CD8-positive, alpha-beta memory T cell (primary cell): ENCODE measurements around the gene EDIL3. TPM values are rescaled to one million over a fixed set of nuclear protein-coding genes. Genes with fewer than 3 reads are reported as not detected.

Experiments
- CTCF ChIA-PET: fragments of 350-600 bp; sonication (Branson Sonifier 250); formaldehyde crosslinking; loops from one replicate; lab custom pipeline; 2021; ENCODE audit warnings: antibody characterized with exemption; lab: Charles Lee
- POLR2A ChIA-PET: fragments of 350-600 bp; sonication (Branson Sonifier 250); formaldehyde crosslinking; loops from one replicate; lab custom pipeline; 2021; ENCODE audit warnings: antibody characterized with exemption; lab: Charles Lee
- DNase-seq, 5 donors: peaks; one replicate each; pipeline versions ENCODE4 v3.0.0 to v3.0.0-alpha.2; 2020 to 2022; ENCODE audit warnings: mixed read lengths in 1 of 5
- H3K27ac ChIP-seq: one replicate; pipeline ENCODE4 v1.7.0; 2013; ENCODE audit warnings: low read depth, mild to moderate bottlenecking, low read length, moderate library complexity
- H3K27me3 ChIP-seq: 2 replicates; pipeline ENCODE4 v1.7.0; 2013; ENCODE audit warnings: low read length, mild to moderate bottlenecking; ENCODE audit not compliant: insufficient read depth, poor library complexity, severe bottlenecking
- H3K36me3 ChIP-seq: 2 replicates; pipeline ENCODE4 v1.7.0; 2013; ENCODE audit warnings: mild to moderate bottlenecking, low read length, moderate library complexity; ENCODE audit not compliant: insufficient read depth
- H3K4me1 ChIP-seq: 2 replicates; pipeline ENCODE4 v1.7.0; 2013; ENCODE audit warnings: mild to moderate bottlenecking, low read length, moderate library complexity; ENCODE audit not compliant: insufficient read depth
- H3K4me3 ChIP-seq: 2 replicates; pipeline ENCODE4 v1.7.0; 2013; ENCODE audit warnings: mild to moderate bottlenecking, low read length
- H3K9me3 ChIP-seq: 2 replicates; pipeline ENCODE4 v1.7.0; 2013; ENCODE audit warnings: mild to moderate bottlenecking, low read length
- H3K27ac Mint-ChIP-seq, 8 donors: one replicate each; pipeline ENCODE4 v1.8.0; 2020 to 2021; ENCODE audit warnings: mixed read lengths in 8 of 8, mild to moderate bottlenecking in 6 of 8, inconsistent platforms in 3 of 8, moderate library complexity in 3 of 8
- H3K27me3 Mint-ChIP-seq, 2 donors: one replicate each; pipeline ENCODE4 v1.8.0; 2020 to 2021; ENCODE audit warnings: mixed read lengths in 2 of 2, mild to moderate bottlenecking in 1 of 2, moderate library complexity in 1 of 2
- H3K36me3 Mint-ChIP-seq, 3 donors: one replicate each; pipeline ENCODE4 v1.8.0; 2020 to 2021; ENCODE audit warnings: mixed read lengths in 3 of 3, inconsistent platforms in 1 of 3, mild to moderate bottlenecking in 1 of 3
- H3K4me1 Mint-ChIP-seq, 3 donors: one replicate each; pipeline ENCODE4 v1.8.0; 2020 to 2021; ENCODE audit warnings: mixed read lengths in 3 of 3, inconsistent platforms in 1 of 3, mild to moderate bottlenecking in 1 of 3
- H3K4me3 Mint-ChIP-seq, 7 donors: one replicate each; pipeline ENCODE4 v1.8.0; 2020 to 2021; ENCODE audit warnings: mixed read lengths in 7 of 7, mild to moderate bottlenecking in 6 of 7, moderate library complexity in 4 of 7, inconsistent platforms in 2 of 7
- H3K9me3 Mint-ChIP-seq, 5 donors: one replicate each; pipeline ENCODE4 v1.8.0; 2020 to 2022; ENCODE audit warnings: mixed read lengths in 5 of 5, mild to moderate bottlenecking in 3 of 5, moderate library complexity in 2 of 5, inconsistent platforms in 1 of 5
- polyA plus RNA-seq: library from polyadenylated mRNA; unstranded; fragments of 300-500 nt; fragmentation: Illumina TruSeq; gene quantifications from one replicate; pipeline ENCODE4 v1.2.3, GENCODE V29; 2021
- total RNA-seq, 2 experiments: library from RNA; stranded (reverse); gene quantifications; one replicate each; pipeline ENCODE4 v1.2.3, GENCODE V29; 2021

Gene EDIL3, protein sequence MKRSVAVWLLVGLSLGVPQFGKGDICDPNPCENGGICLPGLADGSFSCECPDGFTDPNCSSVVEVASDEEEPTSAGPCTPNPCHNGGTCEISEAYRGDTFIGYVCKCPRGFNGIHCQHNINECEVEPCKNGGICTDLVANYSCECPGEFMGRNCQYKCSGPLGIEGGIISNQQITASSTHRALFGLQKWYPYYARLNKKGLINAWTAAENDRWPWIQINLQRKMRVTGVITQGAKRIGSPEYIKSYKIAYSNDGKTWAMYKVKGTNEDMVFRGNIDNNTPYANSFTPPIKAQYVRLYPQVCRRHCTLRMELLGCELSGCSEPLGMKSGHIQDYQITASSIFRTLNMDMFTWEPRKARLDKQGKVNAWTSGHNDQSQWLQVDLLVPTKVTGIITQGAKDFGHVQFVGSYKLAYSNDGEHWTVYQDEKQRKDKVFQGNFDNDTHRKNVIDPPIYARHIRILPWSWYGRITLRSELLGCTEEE
- total RNA-seq (not detected), polyA plus RNA-seq (not detected)

DNA sequence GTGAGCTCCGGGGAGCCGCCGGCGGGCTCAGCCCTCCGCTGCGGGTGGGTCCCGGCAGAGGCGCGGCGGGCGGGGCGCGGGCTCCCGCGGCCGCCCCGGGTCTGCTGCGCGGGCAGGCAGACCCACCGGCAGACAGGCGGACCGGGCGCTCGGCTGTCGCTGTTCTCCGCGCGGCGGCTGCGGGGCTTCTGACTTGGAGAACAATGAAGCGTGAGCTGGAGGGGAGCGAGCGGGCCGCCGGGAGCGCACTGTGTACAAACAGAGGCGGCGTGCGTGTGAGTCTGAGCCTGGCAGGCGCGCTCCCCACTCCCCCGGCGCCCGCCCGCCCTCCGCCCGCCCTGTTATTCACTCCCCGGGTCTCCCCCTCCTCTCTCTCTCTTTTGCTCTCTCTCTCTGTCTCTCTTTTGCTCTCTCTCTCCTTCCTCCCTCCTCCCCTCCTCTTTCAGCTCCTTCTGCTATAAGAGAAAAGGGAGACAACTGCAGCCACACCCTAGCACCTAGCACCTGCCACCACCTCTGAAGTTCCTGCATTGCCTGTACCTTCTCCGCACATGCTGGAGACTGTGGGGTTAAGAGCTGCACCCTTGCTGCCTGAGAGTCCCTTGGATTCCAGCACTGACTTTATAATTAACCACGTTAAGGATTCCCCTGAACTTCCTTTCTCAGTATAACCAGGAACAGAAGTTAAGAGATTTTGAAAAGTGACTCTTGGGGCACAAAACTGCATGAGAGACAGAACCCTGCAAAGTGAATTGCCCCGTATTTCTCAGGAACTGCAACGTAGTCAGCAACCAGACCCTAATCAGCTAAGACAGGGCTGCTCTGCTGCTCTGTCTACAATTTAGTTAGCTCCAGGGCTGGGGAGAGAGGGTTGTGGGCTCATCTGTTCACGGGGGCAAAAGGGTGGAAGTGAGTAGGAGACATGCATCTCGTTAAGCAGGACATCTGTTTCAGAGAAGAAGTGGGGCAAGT, at the start of gene EDIL3:
Gene EDIL3, minus strand, starts transcription at position 277 of the 972 bp plus-strand sequence. CDS start 506 bp downstream, outside the sequence.
- Histone ChIP-seq H3K4me3 (no peak within 1 kb of the TSS), H3K27me3 (no peaks in the 10 kb centered on the region), H3K27ac (no peak within 1 kb of the TSS), H3K36me3 (no peaks in the 10 kb centered on the region), H3K9me3 (no peaks in the 10 kb centered on the region), H3K4me1 (no peaks in the 10 kb centered on the region)
- POLR2A ChIA-PET = no interaction called here
- Mint-ChIP-seq H3K27me3 (peaks cover 18 to 39% of the 10 kb centered on the region in 2 donors), H3K4me3 (no peak within 1 kb of the TSS), H3K36me3 (no peaks in the 10 kb centered on the region), H3K4me1 (no peaks in the 10 kb centered on the region), H3K27ac (no peak within 1 kb of the TSS), H3K9me3 (peaks cover 0 to 17% (median 10%) of the 10 kb centered on the region in 5 donors)
- DNase-seq = no peak
- CTCF ChIA-PET = no interaction called here

DNA sequence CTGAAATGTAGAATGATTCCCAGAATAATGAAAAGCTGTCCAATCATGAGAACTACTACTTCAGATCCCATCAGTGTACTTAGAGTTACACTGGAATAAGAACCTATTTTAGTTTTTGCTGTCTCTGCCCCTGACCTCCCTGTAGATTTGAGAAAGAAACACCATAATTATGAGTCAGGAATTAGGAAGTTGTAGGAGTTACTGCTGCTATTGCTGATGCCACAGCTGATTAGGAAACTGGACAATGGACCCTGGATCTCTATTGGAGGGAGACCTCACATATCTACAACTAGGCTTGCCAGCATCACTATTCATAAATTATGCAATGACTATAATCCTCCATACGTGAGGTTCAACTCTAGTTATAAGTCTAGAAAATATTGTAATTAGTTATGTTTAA, 48.8 kb upstream of the EDIL3 start:
- DNase-seq = no peak
- no peaks in the 10 kb centered on the region for H3K9me3 ChIP-seq
- H3K36me3 ChIP-seq = no peaks in the 10 kb centered on the region
- H3K4me3 ChIP-seq = no peak overlapping the region
- ChIA-PET POLR2A (no interaction called here), CTCF (no interaction called here)
- H3K4me3 Mint-ChIP-seq = no peak overlapping the region
- H3K27me3 ChIP-seq = no peaks in the 10 kb centered on the region
- H3K4me1 Mint-ChIP-seq = no peaks in the 10 kb centered on the region
- no peaks in the 10 kb centered on the region for H3K27me3 Mint-ChIP-seq
- no peaks in the 10 kb centered on the region for H3K4me1 ChIP-seq
- peaks cover 0 to 7% (median 2%) of the 10 kb centered on the region in 5 donors for H3K9me3 Mint-ChIP-seq
- H3K36me3 Mint-ChIP-seq = no peaks in the 10 kb centered on the region
- no peak overlapping the region for H3K27ac ChIP-seq
- no peak overlapping the region for H3K27ac Mint-ChIP-seq

DNA sequence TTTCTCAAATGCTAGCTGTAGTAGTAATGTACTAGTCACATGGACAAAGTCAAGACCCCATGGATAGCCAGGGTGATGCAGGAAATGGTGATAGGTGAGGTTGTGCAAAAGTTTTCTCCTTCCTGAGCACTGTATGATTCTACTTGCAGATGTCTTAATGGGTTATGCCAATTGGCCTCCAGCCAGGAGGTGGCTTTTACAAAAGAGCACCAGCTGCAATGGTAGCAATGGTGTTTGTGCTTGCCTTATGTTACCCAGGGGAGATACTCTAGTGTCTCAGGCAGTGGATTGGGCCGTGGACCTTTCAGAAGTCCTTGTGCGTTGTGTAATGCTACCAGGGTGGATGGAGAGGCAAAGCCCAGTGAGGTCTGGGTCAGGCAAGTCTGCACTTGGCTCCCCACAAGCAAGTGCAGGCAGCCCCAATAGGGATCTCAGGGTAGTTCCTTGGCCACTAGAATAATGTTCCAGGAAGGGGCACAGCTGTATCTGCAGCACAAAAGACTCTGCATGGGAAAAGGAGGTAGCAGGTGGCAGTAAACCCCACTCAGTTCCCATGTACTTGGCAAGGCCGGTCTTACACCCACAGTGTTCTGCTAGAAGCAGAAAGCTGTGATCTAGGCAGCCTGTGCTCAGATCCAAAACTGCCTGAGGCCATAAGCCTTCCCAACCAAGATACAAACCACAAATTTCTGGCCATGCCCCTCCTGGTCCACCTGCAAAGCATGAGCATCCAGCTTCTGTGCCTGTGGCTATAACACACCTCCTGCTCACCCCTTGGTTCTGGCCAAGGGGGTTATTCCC, 46.4 kb upstream of the EDIL3 start:
- Histone ChIP-seq H3K27ac (no peak overlapping the region), H3K4me1 (no peaks in the 10 kb centered on the region), H3K27me3 (no peaks in the 10 kb centered on the region), H3K36me3 (no peaks in the 10 kb centered on the region), H3K4me3 (no peak overlapping the region), H3K9me3 (no peaks in the 10 kb centered on the region)
- POLR2A ChIA-PET = no interaction called here
- H3K9me3 Mint-ChIP-seq = peaks cover 0 to 15% (median 2%) of the 10 kb centered on the region in 5 donors
- no peak for DNase-seq
- H3K27ac Mint-ChIP-seq = no peak overlapping the region
- H3K4me1 Mint-ChIP-seq = no peaks in the 10 kb centered on the region
- no peaks in the 10 kb centered on the region for H3K36me3 Mint-ChIP-seq
- H3K4me3 Mint-ChIP-seq = no peak overlapping the region
- no peaks in the 10 kb centered on the region for H3K27me3 Mint-ChIP-seq
- CTCF ChIA-PET = no interaction called here

DNA sequence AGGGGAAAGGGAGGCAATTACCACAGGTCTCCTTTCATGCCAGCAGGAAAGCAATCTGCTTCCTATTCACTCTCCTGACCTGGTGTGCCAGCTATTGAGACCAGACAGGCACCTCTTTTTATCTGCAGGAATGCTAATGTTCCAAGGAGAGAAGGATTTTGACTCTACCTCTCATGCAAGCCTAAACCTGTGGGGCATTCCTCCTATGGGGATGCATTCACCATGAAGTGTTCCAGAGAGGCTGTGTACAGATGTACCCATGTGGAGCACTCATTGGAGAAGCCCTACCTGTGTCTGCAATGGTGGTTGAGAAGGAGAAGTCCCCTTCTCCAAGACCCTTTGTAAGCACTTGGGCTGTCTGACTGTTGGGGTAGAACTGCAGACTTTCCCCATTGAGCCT, 45.4 kb upstream of the EDIL3 start:
- Mint-ChIP-seq H3K4me1 (no peaks in the 10 kb centered on the region), H3K9me3 (peaks cover 0 to 12% (median 3%) of the 10 kb centered on the region in 5 donors), H3K36me3 (no peaks in the 10 kb centered on the region), H3K4me3 (no peak overlapping the region), H3K27ac (no peak overlapping the region), H3K27me3 (no peaks in the 10 kb centered on the region)
- DNase-seq = no peak
- H3K9me3 ChIP-seq = no peaks in the 10 kb centered on the region
- no peaks in the 10 kb centered on the region for H3K36me3 ChIP-seq
- no peak overlapping the region for H3K4me3 ChIP-seq
- no peaks in the 10 kb centered on the region for H3K4me1 ChIP-seq
- ChIA-PET CTCF (no interaction called here), POLR2A (no interaction called here)
- no peak overlapping the region for H3K27ac ChIP-seq
- H3K27me3 ChIP-seq = no peaks in the 10 kb centered on the region

DNA sequence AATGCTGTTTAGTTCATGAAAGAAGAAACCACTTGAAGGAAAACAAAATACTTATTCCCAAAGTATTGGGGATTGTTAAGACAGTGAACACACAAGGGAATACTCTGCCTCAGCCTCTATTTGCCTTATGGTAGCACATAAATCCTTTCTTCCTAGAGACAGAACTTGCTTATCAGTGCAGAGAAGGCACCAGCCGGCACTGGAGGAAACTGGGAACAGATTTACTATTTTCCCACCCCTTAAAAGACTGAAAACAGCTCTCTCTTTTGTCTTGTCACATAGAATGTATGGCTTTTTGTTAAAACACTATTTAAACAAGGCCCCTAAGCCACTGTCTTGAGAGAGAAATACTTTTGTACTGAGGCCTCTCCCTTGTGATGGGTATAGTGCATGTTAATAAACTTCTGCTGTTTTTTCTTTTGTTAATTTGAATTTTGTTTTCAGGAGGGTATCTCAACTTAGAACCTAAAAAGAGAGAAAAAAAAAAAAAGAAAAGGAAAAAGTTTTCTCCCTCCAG, 40.7 kb upstream of the EDIL3 start:
- H3K4me1 Mint-ChIP-seq = no peaks in the 10 kb centered on the region
- no peaks in the 10 kb centered on the region for H3K36me3 ChIP-seq
- H3K4me3 ChIP-seq = no peak overlapping the region
- peaks cover 0 to 12% (median 4%) of the 10 kb centered on the region in 5 donors for H3K9me3 Mint-ChIP-seq
- H3K36me3 Mint-ChIP-seq = no peaks in the 10 kb centered on the region
- ChIA-PET CTCF (no interaction called here), POLR2A (no interaction called here)
- H3K27me3 Mint-ChIP-seq = no peaks in the 10 kb centered on the region
- H3K4me3 Mint-ChIP-seq = no peak overlapping the region
- no peak overlapping the region for H3K27ac ChIP-seq
- H3K9me3 ChIP-seq = no peaks in the 10 kb centered on the region
- H3K27me3 ChIP-seq = no peaks in the 10 kb centered on the region
- H3K4me1 ChIP-seq = no peaks in the 10 kb centered on the region
- H3K27ac Mint-ChIP-seq = no peak overlapping the region
- no peak for DNase-seq

DNA sequence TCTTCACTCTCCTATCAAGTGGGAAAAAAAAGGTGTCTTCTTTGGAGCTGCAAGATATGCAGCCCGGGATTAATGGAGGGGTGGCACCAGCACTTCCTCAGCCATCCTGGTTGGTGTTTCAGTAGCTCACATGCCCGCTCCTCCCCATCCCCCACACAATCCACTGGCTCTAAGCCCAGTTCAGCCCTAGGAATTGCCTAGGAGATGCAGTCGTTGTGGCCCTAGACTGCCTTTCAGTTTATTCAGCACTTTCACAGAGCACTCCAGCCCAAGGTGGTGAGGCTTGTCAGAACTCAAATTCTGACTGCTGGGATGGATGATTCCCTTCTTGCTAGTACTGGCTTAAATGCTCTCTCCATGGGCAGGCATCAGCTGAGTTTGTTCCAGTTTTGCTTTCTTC, 35.1 kb upstream of the EDIL3 start:
- DNase-seq = no peak
- Histone ChIP-seq H3K27me3 (no peaks in the 10 kb centered on the region), H3K27ac (no peak overlapping the region), H3K4me3 (no peak overlapping the region), H3K36me3 (no peaks in the 10 kb centered on the region), H3K9me3 (no peaks in the 10 kb centered on the region), H3K4me1 (no peaks in the 10 kb centered on the region)
- H3K4me1 Mint-ChIP-seq = no peaks in the 10 kb centered on the region
- peaks cover 3 to 18% (median 11%) of the 10 kb centered on the region in 5 donors for H3K9me3 Mint-ChIP-seq
- H3K27ac Mint-ChIP-seq = no peak overlapping the region
- H3K36me3 Mint-ChIP-seq = no peaks in the 10 kb centered on the region
- ChIA-PET CTCF (no interaction called here), POLR2A (no interaction called here)
- no peak overlapping the region for H3K4me3 Mint-ChIP-seq
- H3K27me3 Mint-ChIP-seq = no peaks in the 10 kb centered on the region

DNA sequence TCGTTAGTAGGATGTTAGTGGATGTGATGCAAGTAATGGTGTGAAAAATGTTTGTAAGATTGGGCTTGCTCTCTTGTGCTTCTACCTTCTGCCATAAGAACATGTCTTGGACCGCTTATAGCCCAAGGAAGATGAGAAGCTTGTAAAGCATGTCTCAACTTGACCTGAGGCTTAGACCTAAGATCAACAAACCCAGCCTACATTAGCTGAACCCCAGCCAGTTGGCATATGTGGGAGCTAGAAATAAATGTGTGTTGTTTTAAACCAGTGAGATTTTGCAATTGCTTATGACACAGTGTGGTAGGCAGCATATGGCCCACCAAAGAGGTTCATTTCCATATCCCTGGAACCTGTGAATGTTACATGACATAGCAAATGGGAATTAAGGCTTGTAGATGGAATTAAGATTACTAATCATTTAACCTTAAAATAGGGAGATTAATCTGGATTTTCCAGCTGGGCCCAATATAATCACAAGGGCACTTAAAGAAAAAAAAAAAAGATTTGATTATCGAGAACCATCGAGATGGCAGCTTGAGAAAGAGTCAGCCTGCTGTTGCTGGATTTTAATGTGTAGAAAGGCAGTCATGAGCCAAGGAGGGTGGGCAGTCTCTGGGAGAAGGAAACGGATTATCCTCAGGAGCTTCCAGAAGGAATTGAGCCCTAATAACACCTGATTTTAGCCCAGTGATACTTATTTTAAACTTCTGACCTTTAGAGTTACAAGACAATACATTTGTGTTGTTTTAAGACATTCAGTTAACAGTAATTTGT, 27.3 kb upstream of the EDIL3 start:
- H3K27me3 Mint-ChIP-seq = no peaks in the 10 kb centered on the region
- H3K9me3 Mint-ChIP-seq = peaks cover 0 to 21% (median 4%) of the 10 kb centered on the region in 5 donors
- POLR2A ChIA-PET = no interaction called here
- no peaks in the 10 kb centered on the region for H3K36me3 ChIP-seq
- no peak for DNase-seq
- H3K27ac Mint-ChIP-seq = no peak overlapping the region
- H3K27me3 ChIP-seq = no peaks in the 10 kb centered on the region
- H3K4me1 ChIP-seq = no peaks in the 10 kb centered on the region
- no peaks in the 10 kb centered on the region for H3K4me1 Mint-ChIP-seq
- CTCF ChIA-PET = no interaction called here
- no peak overlapping the region for H3K4me3 Mint-ChIP-seq
- no peak overlapping the region for H3K4me3 ChIP-seq
- no peaks in the 10 kb centered on the region for H3K9me3 ChIP-seq
- H3K27ac ChIP-seq = no peak overlapping the region
- no peaks in the 10 kb centered on the region for H3K36me3 Mint-ChIP-seq
